ENCODE measurements around the gene TADA3.
A peak's percentile ranks its signal among the peaks of the same experiment; 100 is the strongest.

Gene TADA3

DNA sequence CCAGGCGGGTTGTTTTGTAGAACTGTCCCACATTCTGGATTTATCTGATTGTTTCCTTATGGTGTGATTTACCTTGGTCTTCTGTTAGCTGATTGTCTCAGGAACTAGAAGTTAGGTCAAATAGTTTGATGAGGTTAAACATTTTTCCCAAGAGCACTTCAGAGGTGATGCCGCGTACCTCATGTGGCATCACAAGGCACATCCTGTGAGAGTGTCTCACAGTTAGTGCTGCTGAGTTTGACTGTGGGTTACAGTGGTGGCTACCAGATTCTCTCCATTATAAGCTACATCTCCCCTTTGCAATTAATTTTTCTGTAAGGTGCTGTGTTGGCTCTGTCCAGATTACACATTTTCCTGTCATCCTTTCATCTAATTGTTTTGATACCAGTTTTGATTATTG, 39.0 kb upstream of the TADA3 start:
- TF ChIP-seq, protein P1, sequence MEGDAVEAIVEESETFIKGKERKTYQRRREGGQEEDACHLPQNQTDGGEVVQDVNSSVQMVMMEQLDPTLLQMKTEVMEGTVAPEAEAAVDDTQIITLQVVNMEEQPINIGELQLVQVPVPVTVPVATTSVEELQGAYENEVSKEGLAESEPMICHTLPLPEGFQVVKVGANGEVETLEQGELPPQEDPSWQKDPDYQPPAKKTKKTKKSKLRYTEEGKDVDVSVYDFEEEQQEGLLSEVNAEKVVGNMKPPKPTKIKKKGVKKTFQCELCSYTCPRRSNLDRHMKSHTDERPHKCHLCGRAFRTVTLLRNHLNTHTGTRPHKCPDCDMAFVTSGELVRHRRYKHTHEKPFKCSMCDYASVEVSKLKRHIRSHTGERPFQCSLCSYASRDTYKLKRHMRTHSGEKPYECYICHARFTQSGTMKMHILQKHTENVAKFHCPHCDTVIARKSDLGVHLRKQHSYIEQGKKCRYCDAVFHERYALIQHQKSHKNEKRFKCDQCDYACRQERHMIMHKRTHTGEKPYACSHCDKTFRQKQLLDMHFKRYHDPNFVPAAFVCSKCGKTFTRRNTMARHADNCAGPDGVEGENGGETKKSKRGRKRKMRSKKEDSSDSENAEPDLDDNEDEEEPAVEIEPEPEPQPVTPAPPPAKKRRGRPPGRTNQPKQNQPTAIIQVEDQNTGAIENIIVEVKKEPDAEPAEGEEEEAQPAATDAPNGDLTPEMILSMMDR (IDR thresholded peaks at IDR 0.05; ENCODE audit: insufficient read depth, missing control alignments) = no peak
- no peak for FAIRE-seq
- no peak for DNase-seq (ENCODE audit: insufficient read length, low spot score)

DNA sequence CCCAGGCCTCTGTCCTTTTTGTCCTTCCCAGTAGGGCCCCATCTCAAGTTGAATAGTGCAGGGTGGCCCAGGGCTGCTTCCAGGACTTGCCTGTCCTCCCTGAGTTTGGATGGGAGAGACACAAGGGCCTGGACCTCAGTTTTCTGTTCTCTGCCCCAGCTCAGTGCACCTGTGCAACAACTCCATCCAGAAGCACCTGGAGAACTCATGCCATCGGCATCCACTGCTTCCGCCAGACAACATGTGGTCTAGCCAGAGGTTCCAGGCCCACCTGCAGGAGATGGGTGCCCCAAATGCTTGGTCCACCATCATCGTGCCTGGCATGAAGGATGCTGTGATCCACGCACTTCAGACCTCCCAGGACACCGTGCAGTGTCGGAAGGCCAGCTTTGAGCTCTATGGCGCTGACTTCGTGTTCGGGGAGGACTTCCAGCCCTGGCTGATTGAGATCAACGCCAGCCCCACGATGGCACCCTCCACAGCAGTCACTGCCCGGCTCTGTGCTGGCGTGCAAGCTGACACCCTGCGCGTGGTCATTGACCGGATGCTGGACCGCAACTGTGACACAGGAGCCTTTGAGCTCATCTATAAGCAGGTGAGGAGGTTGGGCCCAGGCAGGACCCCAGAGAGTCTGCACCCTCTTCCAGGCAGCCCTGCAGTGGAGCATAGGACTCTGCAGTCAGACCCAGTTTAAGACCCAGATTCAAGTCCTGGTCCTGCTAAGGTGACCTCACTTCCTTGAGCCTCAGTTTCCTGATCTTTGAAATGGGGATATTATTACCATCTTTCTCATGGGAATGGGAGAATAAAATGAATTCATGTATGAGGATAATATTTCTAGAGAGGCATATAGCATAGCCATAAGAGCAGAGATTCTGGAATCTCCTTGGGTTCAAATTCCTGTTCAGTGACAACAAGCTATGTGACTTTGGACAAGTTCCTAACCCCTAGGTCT, 36.8 kb upstream of the TADA3 start:
- TF ChIP-seq, protein P1 (IDR thresholded peaks at IDR 0.05; ENCODE audit: insufficient read depth, missing control alignments) = no peak
- no peak for DNase-seq (ENCODE audit: insufficient read length, low spot score)
- FAIRE-seq = no peak

DNA sequence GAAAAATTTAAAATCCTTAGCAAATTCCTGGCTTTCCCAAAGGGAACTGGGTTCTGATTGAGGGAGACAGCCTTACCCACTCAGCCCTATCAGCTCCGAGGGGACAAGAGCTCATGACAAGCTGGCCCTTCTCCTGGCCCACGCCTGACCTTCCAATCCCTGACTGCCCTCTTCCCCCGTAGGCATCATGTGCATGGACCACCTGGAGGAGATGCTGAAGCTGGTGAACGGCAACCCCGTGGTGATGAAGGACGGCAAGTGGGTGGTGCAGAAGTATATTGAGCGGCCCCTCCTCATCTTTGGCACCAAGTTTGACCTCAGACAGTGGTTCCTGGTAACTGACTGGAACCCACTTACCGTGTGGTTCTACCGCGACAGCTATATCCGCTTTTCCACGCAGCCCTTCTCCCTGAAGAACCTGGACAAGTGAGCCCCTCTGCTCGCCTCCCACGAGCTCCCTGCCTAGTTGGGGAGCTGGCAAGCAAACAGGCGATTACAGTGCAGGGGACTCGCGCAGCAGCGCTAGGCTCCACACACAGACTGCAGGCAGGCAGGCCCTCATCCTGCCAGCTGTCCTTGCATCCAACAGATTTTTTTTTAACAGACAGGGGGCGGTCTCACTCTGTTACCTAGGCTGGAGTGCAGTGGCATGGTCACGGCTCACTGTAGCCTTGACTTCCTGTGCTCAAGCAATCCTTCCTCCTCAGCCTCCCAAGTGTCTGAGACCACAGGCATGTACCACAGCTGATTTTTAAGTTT, 34.7 kb upstream of the TADA3 start:
- TF ChIP-seq, protein P1 (IDR thresholded peaks at IDR 0.05; ENCODE audit: insufficient read depth, missing control alignments) = peak; percentile 28
- no peak for FAIRE-seq
- DNase-seq (ENCODE audit: insufficient read length, low spot score) = no peak

DNA sequence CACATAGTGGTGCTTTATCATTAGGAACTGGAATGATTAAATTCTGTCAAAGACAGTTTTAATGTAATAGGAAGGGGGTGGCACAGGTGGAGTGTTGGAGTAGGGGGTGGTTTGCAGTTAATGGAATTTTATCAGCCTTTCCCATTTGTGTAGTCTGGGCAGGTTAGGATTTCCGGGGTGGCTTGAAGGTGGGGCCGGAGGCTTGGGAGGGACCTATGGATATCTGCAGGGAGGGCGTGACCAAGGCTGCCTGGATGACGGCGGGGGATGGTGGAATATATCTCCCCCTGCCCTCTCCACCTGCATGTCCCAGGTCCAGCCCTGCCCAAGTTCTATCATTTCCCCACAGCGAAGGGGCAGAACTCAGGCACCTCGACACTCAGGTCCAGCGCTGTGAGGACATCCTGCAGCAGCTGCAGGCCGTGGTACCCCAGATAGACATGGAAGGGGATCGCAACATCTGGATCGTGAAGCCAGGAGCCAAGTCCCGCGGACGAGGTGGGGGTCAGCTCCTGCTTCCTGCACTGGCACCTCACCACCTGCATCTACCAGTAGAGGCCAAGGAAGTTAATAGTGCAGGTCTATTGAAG, 33.3 kb upstream of the TADA3 start:
- DNase-seq (ENCODE audit: insufficient read length, low spot score) (no peak), FAIRE-seq (no peak)
- TF ChIP-seq, protein P1 (IDR thresholded peaks at IDR 0.05; ENCODE audit: insufficient read depth, missing control alignments) = no peak

DNA sequence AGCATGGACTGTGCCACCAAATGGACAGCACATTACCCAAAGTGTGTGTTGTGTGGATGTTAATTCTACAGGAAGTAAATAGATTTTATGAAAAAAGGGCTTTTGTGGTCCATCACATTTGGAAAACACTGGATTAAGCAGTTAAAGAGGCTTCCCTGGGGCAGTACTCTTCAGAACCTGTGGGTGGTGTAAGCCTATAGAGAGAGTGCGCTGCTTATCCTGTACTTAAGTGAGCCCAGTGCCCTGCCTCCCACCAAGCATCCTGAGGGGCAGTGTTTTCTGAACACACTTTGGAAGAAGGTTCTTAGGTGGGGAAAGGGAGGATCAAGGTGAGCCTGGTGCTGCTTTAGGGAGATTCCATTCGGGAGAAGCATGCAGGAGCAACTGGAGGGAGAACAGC, 28.7 kb upstream of the TADA3 start:
- no peak for DNase-seq (ENCODE audit: insufficient read length, low spot score)
- TF ChIP-seq, protein P1 (IDR thresholded peaks at IDR 0.05; ENCODE audit: insufficient read depth, missing control alignments) = peak; percentile 17
- FAIRE-seq = no peak

DNA sequence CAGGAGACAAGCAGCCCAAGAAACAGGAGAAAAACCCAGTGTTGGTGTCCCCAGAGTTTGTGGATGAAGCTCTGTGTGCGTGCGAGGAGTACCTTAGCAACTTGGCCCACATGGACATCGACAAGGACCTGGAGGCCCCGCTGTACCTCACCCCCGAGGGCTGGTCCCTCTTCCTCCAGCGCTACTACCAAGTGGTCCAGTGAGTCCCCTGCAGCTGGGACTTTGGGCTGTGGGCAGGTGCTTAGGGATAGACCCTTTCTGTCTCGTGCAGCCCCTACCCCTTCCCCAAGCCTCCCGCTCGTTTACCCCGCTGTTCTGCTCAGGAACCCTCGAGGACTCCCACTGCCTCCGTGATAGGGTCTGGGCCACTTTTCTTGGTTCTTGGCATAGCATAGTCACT, 28.3 kb upstream of the TADA3 start:
- DNase-seq (ENCODE audit: insufficient read length, low spot score) (no peak), FAIRE-seq (no peak)
- TF ChIP-seq, protein P1 (IDR thresholded peaks at IDR 0.05; ENCODE audit: insufficient read depth, missing control alignments) = no peak

Data from D721Med (cell line).